ENCODE data around the gene TNFRSF17.

DNA sequence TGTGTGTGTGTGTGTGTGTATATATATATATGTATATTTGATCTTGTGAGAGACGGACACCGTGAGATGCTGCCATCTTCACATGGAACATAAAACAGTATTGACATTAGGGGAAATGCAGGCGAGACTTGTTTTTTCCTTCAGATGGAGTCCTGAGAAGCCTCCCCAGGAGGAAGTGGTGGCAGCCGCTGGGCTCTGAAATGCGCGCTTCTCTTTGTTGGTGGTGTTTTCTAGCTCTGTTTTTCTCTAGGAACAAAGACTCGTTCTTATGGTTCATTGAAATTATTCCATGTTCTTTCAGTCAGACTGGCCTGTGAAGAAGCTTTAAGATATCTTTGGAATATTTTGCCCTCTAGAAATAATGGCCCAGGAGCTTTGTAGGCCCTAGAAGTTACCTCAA lies 44.5 kb downstream of the TNFRSF17 start:
- TF ChIP-seq, protein P1, sequence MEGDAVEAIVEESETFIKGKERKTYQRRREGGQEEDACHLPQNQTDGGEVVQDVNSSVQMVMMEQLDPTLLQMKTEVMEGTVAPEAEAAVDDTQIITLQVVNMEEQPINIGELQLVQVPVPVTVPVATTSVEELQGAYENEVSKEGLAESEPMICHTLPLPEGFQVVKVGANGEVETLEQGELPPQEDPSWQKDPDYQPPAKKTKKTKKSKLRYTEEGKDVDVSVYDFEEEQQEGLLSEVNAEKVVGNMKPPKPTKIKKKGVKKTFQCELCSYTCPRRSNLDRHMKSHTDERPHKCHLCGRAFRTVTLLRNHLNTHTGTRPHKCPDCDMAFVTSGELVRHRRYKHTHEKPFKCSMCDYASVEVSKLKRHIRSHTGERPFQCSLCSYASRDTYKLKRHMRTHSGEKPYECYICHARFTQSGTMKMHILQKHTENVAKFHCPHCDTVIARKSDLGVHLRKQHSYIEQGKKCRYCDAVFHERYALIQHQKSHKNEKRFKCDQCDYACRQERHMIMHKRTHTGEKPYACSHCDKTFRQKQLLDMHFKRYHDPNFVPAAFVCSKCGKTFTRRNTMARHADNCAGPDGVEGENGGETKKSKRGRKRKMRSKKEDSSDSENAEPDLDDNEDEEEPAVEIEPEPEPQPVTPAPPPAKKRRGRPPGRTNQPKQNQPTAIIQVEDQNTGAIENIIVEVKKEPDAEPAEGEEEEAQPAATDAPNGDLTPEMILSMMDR (conservative IDR thresholded peaks at IDR 0.05; ENCODE audit: low read length), result no peak
- no peak for TF ChIP-seq EZH2phosphoT487 (IDR thresholded peaks at IDR 0.05; ENCODE audit: borderline replicate concordance)
